GM12865 (cell line): ENCODE measurements around the gene RACGAP1.

Experiments used
- DNase-seq: peaks from one replicate; pipeline ENCODE4 v3.0.0; 2010; ENCODE audit warnings: low read depth
- H3K4me3 ChIP-seq: 2 replicates; pipeline ENCODE4 v1.5.1; 2011; ENCODE audit warnings: mild to moderate bottlenecking, low read depth, low read length, control low read depth
- CTCF ChIP-seq: IDR thresholded peaks from 2 replicates; pipeline ENCODE4 v1.5.1; 2011; ENCODE audit warnings: low read length, control low read depth, low read depth, inconsistent platforms; ENCODE audit not compliant: insufficient read depth; ENCODE audit errors: missing control alignments

Gene RACGAP1

GRCh38 chr12:49963976-49964815 lies 61.1 kb downstream of the RACGAP1 start:
- no peak for DNase-seq
- TF ChIP-seq CTCF = no peak
- no peak overlapping the region for H3K4me3 ChIP-seq

- TF ChIP-seq CTCF = no peak
- no peak for DNase-seq
- no peak overlapping the region for H3K4me3 ChIP-seq
Observed at GRCh38 chr12:49962861-49963765, 62.2 kb downstream of the RACGAP1 start.

GRCh38 chr12:49961993-49962764 lies 63.1 kb downstream of the RACGAP1 start:
- no peak for TF ChIP-seq CTCF
- no peak for DNase-seq
- H3K4me3 ChIP-seq = no peak overlapping the region

- no peak within 1 kb of the TSS for H3K4me3 ChIP-seq
- no peak for DNase-seq
- no peak for TF ChIP-seq CTCF
Observed at GRCh38 chr12:49961111-49961922, 64.0 kb downstream of the RACGAP1 start, which contains the start of gene AQP5. AQP5 (plus strand) TSS chr12:49961872; CDS start chr12:49962018, 146 bp downstream.

GRCh38 chr12:49960474-49961110 lies 64.7 kb downstream of the RACGAP1 start:
- H3K4me3 ChIP-seq = no peak overlapping the region
- TF ChIP-seq CTCF = no peak

More at GRCh38 chr12:49960474-49961110, 64.7 kb downstream of the RACGAP1 start:
- DNase-seq = no peak
